Loucy (cell line): Measurements from ENCODE around the gene SHROOM3.

Source experiments
- EZH2phosphoT487 ChIP-seq: fragments of 200-600 bp; IDR thresholded peaks from 2 replicates; pipeline ENCODE4 v1.6.1; 2018; ENCODE audit warnings: antibody characterized with exemption, mild to moderate bottlenecking, moderate library complexity, borderline replicate concordance
- TF ChIP-seq, protein P1 (sequence below): fragments of 200-600 bp; sonication (generic); conservative IDR thresholded peaks from 2 replicates; pipeline ENCODE4 v1.5.1; 2014; ENCODE audit warnings: mild to moderate bottlenecking, antibody characterized with exemption, low read length

DNA sequence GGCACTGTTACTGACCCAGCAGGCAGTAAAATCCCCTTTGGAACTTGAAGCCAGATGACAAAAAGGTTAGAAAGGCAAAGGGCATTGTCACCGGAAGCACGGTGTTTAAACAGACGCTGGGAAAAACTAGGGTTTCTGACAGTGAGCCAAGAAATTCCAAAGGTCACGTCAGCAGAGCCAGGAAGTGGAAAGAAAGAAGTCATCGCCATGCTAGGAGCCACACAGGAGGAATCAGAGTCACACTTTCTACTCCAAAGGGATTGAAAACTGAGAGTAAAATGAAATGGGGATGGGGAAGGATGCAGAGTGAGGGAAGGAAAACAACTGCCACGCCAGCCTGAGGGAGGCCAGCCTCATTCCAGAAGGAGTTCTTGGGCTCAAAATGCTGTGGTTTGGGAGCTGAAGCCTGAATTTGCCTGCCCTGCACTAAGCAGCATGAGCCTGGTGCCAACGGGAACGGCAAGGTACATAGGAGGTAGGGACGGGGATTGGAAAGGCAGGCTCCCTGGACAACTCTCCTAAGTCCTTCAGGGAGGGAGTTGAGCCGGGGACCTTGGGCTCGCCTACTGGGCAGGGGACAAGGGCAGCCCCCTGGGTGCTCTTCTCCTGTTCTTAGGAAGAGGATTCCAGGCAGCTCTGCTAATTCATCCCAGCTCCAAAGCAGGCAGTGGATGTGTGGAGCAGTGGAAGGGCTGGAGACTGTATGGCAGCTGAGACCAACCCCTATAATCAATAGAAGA lies 396.1 kb downstream of the SHROOM3 start:
- TF ChIP-seq, protein P1, sequence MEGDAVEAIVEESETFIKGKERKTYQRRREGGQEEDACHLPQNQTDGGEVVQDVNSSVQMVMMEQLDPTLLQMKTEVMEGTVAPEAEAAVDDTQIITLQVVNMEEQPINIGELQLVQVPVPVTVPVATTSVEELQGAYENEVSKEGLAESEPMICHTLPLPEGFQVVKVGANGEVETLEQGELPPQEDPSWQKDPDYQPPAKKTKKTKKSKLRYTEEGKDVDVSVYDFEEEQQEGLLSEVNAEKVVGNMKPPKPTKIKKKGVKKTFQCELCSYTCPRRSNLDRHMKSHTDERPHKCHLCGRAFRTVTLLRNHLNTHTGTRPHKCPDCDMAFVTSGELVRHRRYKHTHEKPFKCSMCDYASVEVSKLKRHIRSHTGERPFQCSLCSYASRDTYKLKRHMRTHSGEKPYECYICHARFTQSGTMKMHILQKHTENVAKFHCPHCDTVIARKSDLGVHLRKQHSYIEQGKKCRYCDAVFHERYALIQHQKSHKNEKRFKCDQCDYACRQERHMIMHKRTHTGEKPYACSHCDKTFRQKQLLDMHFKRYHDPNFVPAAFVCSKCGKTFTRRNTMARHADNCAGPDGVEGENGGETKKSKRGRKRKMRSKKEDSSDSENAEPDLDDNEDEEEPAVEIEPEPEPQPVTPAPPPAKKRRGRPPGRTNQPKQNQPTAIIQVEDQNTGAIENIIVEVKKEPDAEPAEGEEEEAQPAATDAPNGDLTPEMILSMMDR: no peak
- TF ChIP-seq EZH2phosphoT487: no peak
